H9 (cell line): Measurements from ENCODE around the gene MNX1. TPM values are rescaled to one million over a fixed set of nuclear protein-coding genes. Genes with fewer than 3 reads are reported as not detected.

Experiments used
- DNase-seq: peaks from one replicate; pipeline ENCODE4 v3.0.0-alpha.2; 2017
- H2AFZ ChIP-seq: one replicate; pipeline ENCODE4 v1.6.1; 2013; ENCODE audit warnings: mild to moderate bottlenecking, low read length, control low read depth, moderate library complexity
- H2AK5ac ChIP-seq: 2 replicates; pipeline ENCODE4 v1.6.1; 2013; ENCODE audit warnings: low read length, control low read depth, mixed read lengths; ENCODE audit not compliant: insufficient read length
- H2BK120ac ChIP-seq: one replicate; pipeline ENCODE4 v1.6.1; 2013; ENCODE audit warnings: low read depth, mild to moderate bottlenecking, low read length, control low read depth, inconsistent platforms; ENCODE audit not compliant: poor library complexity, severe bottlenecking
- H2BK12ac ChIP-seq: 2 replicates; pipeline ENCODE4 v1.6.1; 2013; ENCODE audit warnings: low read length, control low read depth, mixed read lengths, low read depth; ENCODE audit not compliant: insufficient read length
- H2BK15ac ChIP-seq: 2 replicates; pipeline ENCODE4 v1.6.1; 2013; ENCODE audit warnings: low read depth, low read length, control low read depth
- H2BK20ac ChIP-seq: one replicate; pipeline ENCODE4 v1.6.1; 2013; ENCODE audit warnings: low read depth, mild to moderate bottlenecking, low read length, control low read depth, inconsistent platforms; ENCODE audit not compliant: poor library complexity, severe bottlenecking
- H2BK5ac ChIP-seq: 2 replicates; pipeline ENCODE4 v1.6.1; 2013; ENCODE audit warnings: low read length, control low read depth, mixed read lengths; ENCODE audit not compliant: insufficient read length
- H3K14ac ChIP-seq: 2 replicates; pipeline ENCODE4 v1.6.1; 2013; ENCODE audit warnings: low read length, control low read depth; ENCODE audit not compliant: insufficient read depth
- H3K18ac ChIP-seq: 2 replicates; pipeline ENCODE4 v1.6.1; 2013; ENCODE audit warnings: low read depth, mild to moderate bottlenecking, mixed read lengths, low read length, control low read depth; ENCODE audit not compliant: insufficient read length
- H3K23ac ChIP-seq: 2 replicates; pipeline ENCODE4 v1.6.1; 2013; ENCODE audit warnings: low read length, control low read depth, mixed read lengths, low read depth; ENCODE audit not compliant: insufficient read length
- H3K23me2 ChIP-seq: 2 replicates; pipeline ENCODE4 v1.6.1; 2013; ENCODE audit warnings: low read depth, mild to moderate bottlenecking, mixed read lengths, low read length, control low read depth; ENCODE audit not compliant: insufficient read length, poor library complexity, severe bottlenecking
- H3K27ac ChIP-seq: 2 replicates; pipeline ENCODE4 v1.5.1; 2013; ENCODE audit warnings: low read length, control low read depth, mixed read lengths, low read depth; ENCODE audit not compliant: insufficient read length
- H3K27me3 ChIP-seq: 2 replicates; pipeline ENCODE4 v1.6.1; 2013; ENCODE audit warnings: low read length, control low read depth, inconsistent platforms; ENCODE audit not compliant: insufficient read depth
- H3K4ac ChIP-seq: 2 replicates; pipeline ENCODE4 v1.6.1; 2013; ENCODE audit warnings: low read depth, mild to moderate bottlenecking, control low read depth, inconsistent platforms, low read length, moderate library complexity
- H3K4me1 ChIP-seq: 2 replicates; pipeline ENCODE4 v1.6.1; 2013; ENCODE audit warnings: low read length, control low read depth, inconsistent platforms; ENCODE audit not compliant: insufficient read depth
- H3K4me2 ChIP-seq: 2 replicates; pipeline ENCODE4 v1.6.1; 2013; ENCODE audit warnings: low read length, control low read depth, mixed read lengths; ENCODE audit not compliant: insufficient read length, insufficient read depth
- H3K56ac ChIP-seq: 2 replicates; pipeline ENCODE4 v1.6.1; 2013; ENCODE audit warnings: low read depth, mild to moderate bottlenecking, mixed read lengths, low read length, control low read depth; ENCODE audit not compliant: insufficient read length
- H3K79me1 ChIP-seq: 2 replicates; pipeline ENCODE4 v1.6.1; 2013; ENCODE audit warnings: low read depth, mild to moderate bottlenecking, moderate library complexity, low read length, control low read depth, inconsistent platforms; ENCODE audit not compliant: insufficient read depth, poor library complexity, severe bottlenecking
- H3K79me2 ChIP-seq: 2 replicates; pipeline ENCODE4 v1.6.1; 2013; ENCODE audit warnings: low read length, control low read depth, inconsistent platforms; ENCODE audit not compliant: insufficient read depth
- H3K9ac ChIP-seq: 2 replicates; pipeline ENCODE4 v1.6.1; 2013; ENCODE audit warnings: low read length, control low read depth, mixed read lengths; ENCODE audit not compliant: insufficient read length; ENCODE audit errors: extremely low read depth
- H3K9me3 ChIP-seq: one replicate; pipeline ENCODE4 v1.6.1; 2013; ENCODE audit warnings: low read depth, low read length, inconsistent platforms; ENCODE audit not compliant: control insufficient read depth
- H3T11ph ChIP-seq: one replicate; pipeline ENCODE4 v1.6.1; 2013; ENCODE audit warnings: mild to moderate bottlenecking, low read length, control low read depth, inconsistent platforms
- H4K20me1 ChIP-seq: one replicate; pipeline ENCODE4 v1.6.1; 2013; ENCODE audit not compliant: control insufficient read depth, insufficient read length, insufficient read depth
- H4K5ac ChIP-seq: 2 replicates; pipeline ENCODE4 v1.6.1; 2013; ENCODE audit warnings: low read depth, mild to moderate bottlenecking, mixed read lengths, low read length, control low read depth; ENCODE audit not compliant: insufficient read length
- H4K8ac ChIP-seq: replicated peaks from 2 replicates; pipeline ENCODE4 v1.6.1; 2013; ENCODE audit warnings: low read length, control low read depth, mixed read lengths, low read depth; ENCODE audit not compliant: insufficient read length
- H4K91ac ChIP-seq: 2 replicates; pipeline ENCODE4 v1.6.1; 2013; ENCODE audit warnings: low read depth, mild to moderate bottlenecking, moderate library complexity, mixed read lengths, low read length, control low read depth; ENCODE audit not compliant: insufficient read length
- H3K27ac Mint-ChIP-seq, 3 experiments: 2 replicates in 2 of 3; 3 replicates in 1 of 3; pipeline ENCODE4 v1.8.0; 2020 to 2021; ENCODE audit warnings: mixed read lengths in 3 of 3, mild to moderate bottlenecking in 1 of 3, moderate library complexity in 1 of 3
- H3K27me3 Mint-ChIP-seq: 2 replicates; pipeline ENCODE4 v1.8.0; 2021; ENCODE audit warnings: low read depth, mild to moderate bottlenecking, moderate library complexity, mixed read lengths
- H3K36me3 Mint-ChIP-seq, 3 experiments: 2 replicates in 2 of 3; 3 replicates in 1 of 3; pipeline ENCODE4 v1.8.0; 2020 to 2021; ENCODE audit warnings: low read depth in 3 of 3, mixed read lengths in 3 of 3; ENCODE audit not compliant: insufficient read depth in 1 of 3
- H3K4me1 Mint-ChIP-seq, 2 experiments: 2 replicates each; pipeline ENCODE4 v1.8.0; 2020; ENCODE audit warnings: mixed read lengths in 2 of 2
- H3K4me3 Mint-ChIP-seq, 2 experiments: 2 replicates in 1 of 2; 3 replicates in 1 of 2; pipeline ENCODE4 v1.8.0; 2020 to 2021; ENCODE audit warnings: mild to moderate bottlenecking in 2 of 2, mixed read lengths in 2 of 2, moderate library complexity in 1 of 2
- H3K9me3 Mint-ChIP-seq, 2 experiments: 2 replicates in 1 of 2; 3 replicates in 1 of 2; pipeline ENCODE4 v1.8.0; 2020; ENCODE audit warnings: mild to moderate bottlenecking in 2 of 2, mixed read lengths in 2 of 2, moderate library complexity in 1 of 2
- WGBS: extraction: QIAGEN DNeasy Blood & Tissue Kit; methylation state at CpG from one replicate; pipeline ENCODE4 v1.1.7; 2013; ENCODE audit warnings: missing lambda C conversion rate, low lambda C conversion rate, mixed read lengths; ENCODE audit not compliant: insufficient read length; ENCODE audit errors: extremely low coverage; 5-methylcytosine and 5-hydroxymethylcytosine counted together
- total RNA-seq: library from RNA; stranded (reverse); gene quantifications from 2 replicates; pipeline ENCODE4 v1.2.1, GENCODE V29; 2021
- TF ChIP-seq, protein P1 (sequence below): fragments of 200-600 bp; sonication (generic); conservative IDR thresholded peaks from 3 replicates; pipeline ENCODE4 v1.8.0; 2021; ENCODE audit warnings: antibody characterized with exemption, mild to moderate bottlenecking

Gene MNX1
- total RNA-seq, 1 experiment from 2014 or later = not detected

DNA sequence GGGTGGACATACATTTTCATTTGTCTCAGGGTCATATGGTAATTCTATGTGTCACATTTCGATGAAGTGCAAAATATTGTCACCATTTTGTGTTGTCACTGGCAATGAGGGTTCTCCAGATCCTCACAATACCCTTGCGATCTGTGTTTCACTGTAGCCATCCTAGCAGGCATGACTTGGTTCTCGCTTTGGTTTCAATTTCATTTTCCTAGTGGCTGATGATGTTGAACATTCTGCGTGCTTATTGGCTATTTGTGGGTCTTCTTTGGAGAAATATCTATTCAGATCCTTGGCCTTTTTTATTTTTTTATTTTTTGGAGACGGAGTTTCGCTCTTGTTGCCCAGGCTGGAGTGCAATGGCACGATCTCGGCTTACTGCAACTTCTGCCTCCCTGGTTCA, 24.8 kb upstream of the MNX1 start:
- DNase-seq = no peak
- peaks cover 5 to 11% of the 10 kb centered on the region in 2 experiments; a peak in 2 of 5 replicates for H3K9me3 Mint-ChIP-seq

More for the DNA sequence above, 24.8 kb upstream of the MNX1 start:
- Mint-ChIP-seq H3K27ac (no peak overlapping the region), H3K4me3 (no peak overlapping the region), H3K4me1 (no peaks in the 10 kb centered on the region), H3K27me3 (peaks cover 76% of the 10 kb centered on the region), H3K36me3 (no peaks in the 10 kb centered on the region; a peak in 1 of 7 replicates)
- Histone ChIP-seq H3K4ac (no peak overlapping the region), H2BK5ac (no peak overlapping the region), H2BK20ac (no peak overlapping the region), H2BK15ac (no peak overlapping the region), H3K14ac (no peak overlapping the region), H3K79me2 (no peaks in the 10 kb centered on the region), H3K9ac (no peak overlapping the region), H3K27ac (no peak overlapping the region), H4K8ac (no peak overlapping the region), H3K4me1 (no peaks in the 10 kb centered on the region), H3K4me2 (no peak overlapping the region), H2AK5ac (no peak overlapping the region), H4K5ac (no peak overlapping the region), H3K23ac (no peak overlapping the region), H2BK12ac (no peak overlapping the region), H3K56ac (no peak overlapping the region), H3K9me3 (no peaks in the 10 kb centered on the region), H4K20me1 (no peaks in the 10 kb centered on the region), H3K79me1 (no peaks in the 10 kb centered on the region), H3K23me2 (no peaks in the 10 kb centered on the region), H4K91ac (no peak overlapping the region), H3T11ph (no peak overlapping the region), H3K27me3 (no peaks in the 10 kb centered on the region), H3K18ac (no peak overlapping the region), H2BK120ac (no peak overlapping the region), H2AFZ (no peak overlapping the region)
- no CpG with 5 or more reads among the region's 8 CpGs for WGBS
- TF ChIP-seq, protein P1, sequence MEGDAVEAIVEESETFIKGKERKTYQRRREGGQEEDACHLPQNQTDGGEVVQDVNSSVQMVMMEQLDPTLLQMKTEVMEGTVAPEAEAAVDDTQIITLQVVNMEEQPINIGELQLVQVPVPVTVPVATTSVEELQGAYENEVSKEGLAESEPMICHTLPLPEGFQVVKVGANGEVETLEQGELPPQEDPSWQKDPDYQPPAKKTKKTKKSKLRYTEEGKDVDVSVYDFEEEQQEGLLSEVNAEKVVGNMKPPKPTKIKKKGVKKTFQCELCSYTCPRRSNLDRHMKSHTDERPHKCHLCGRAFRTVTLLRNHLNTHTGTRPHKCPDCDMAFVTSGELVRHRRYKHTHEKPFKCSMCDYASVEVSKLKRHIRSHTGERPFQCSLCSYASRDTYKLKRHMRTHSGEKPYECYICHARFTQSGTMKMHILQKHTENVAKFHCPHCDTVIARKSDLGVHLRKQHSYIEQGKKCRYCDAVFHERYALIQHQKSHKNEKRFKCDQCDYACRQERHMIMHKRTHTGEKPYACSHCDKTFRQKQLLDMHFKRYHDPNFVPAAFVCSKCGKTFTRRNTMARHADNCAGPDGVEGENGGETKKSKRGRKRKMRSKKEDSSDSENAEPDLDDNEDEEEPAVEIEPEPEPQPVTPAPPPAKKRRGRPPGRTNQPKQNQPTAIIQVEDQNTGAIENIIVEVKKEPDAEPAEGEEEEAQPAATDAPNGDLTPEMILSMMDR = no peak
